HG03342 (cell line): ENCODE results near the gene TMED9.
A peak's percentile ranks its signal among the peaks of the same experiment; 100 is the strongest.

Experiments
- ATAC-seq: cut with Tn5 transposase; IDR thresholded peaks from one replicate; pipeline ENCODE4 v1.9.1; 2021; ENCODE audit warnings: mild to moderate bottlenecking, moderate library complexity; ENCODE audit not compliant: unreplicated experiment

The TMED9 gene

GRCh38 chr5:177576169-177576568, 15.8 kb upstream of the TMED9 start:
- ATAC-seq, result no peak

- no peak for ATAC-seq
These were observed 13.7 kb upstream of the TMED9 start for GRCh38 chr5:177578316-177578715.

GRCh38 chr5:177588413-177588909, 3.5 kb upstream of the TMED9 start:
- no peak for ATAC-seq

GRCh38 chr5:177590406-177590805, 1.6 kb upstream of the TMED9 start:
- no peak for ATAC-seq

GRCh38 chr5:177591690-177592009, 353 bp upstream of the TMED9 start:
- ATAC-seq, result no peak

GRCh38 chr5:177592905-177593304, 902 bp downstream of the TMED9 start:
- ATAC-seq, result no peak

- ATAC-seq, result no peak
These were observed 1.5 kb downstream of the TMED9 start for GRCh38 chr5:177593511-177593910.

GRCh38 chr5:177594071-177594470, 2.1 kb downstream of the TMED9 start:
- no peak for ATAC-seq

GRCh38 chr5:177595026-177595585, 3.1 kb downstream of the TMED9 start:
- no peak for ATAC-seq

- ATAC-seq, result no peak
These were observed 4.2 kb downstream of the TMED9 start for GRCh38 chr5:177595991-177596774.

GRCh38 chr5:177596775-177597238, 4.8 kb downstream of the TMED9 start:
- no peak for ATAC-seq

- ATAC-seq, result no peak
These were observed 6.5 kb downstream of the TMED9 start for GRCh38 chr5:177598477-177598876.

GRCh38 chr5:177599731-177600507, 7.9 kb downstream of the TMED9 start, which contains the start of gene B4GALT7:
Gene B4GALT7 (plus strand): TSS chr5:177600132. CDS start chr5:177600211, 79 bp downstream.
- ATAC-seq, result peak; percentile 85

- ATAC-seq, result peak; percentile 3
These were observed 8.6 kb downstream of the TMED9 start for GRCh38 chr5:177600508-177601018.

- no peak for ATAC-seq
These were observed 9.1 kb downstream of the TMED9 start for GRCh38 chr5:177601126-177601525.

- ATAC-seq, result no peak
These were observed 9.8 kb downstream of the TMED9 start for GRCh38 chr5:177601577-177602457.

- ATAC-seq, result no peak
These were observed 10.4 kb downstream of the TMED9 start for GRCh38 chr5:177602458-177602830.

GRCh38 chr5:177603631-177604030, 11.6 kb downstream of the TMED9 start:
- ATAC-seq, result no peak

GRCh38 chr5:177604116-177604521, 12.1 kb downstream of the TMED9 start:
- ATAC-seq, result no peak

- no peak for ATAC-seq
These were observed 12.7 kb downstream of the TMED9 start for GRCh38 chr5:177604656-177605055.
